ENCODE results near the gene GNAT2. TPM values are rescaled to one million over a fixed set of nuclear protein-coding genes. Genes with fewer than 3 reads are reported as not detected.
"Not testable (repeated sequence)": the region's sequence is repeated elsewhere in the genome, so short reads cannot be mapped to it uniquely, and the experiment has no call there.

GNAT2 gene
- total and polyA plus RNA-seq, 7 donors, result 0.10 TPM; not detected in 6

DNA sequence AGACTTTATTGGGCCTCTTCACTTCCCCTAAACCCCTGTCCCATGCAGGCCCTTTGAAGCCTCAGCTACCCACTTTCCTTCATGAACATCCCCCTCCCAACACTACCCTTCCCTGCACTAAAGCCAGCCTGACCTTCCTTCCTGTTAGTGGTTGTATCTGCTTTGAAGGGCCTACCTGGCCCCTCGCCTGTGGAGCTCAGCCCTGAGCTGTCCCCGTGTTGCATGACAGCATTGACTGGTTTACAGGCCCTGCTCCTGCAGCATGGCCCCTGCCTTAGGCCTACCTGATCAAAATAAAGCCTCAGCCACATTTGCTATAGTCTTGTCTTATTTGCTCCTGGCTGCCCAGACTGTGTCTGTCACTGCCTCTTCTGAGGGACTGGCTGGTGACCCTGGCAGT is 42.0 kb upstream of the GNAT2 start:
- TF ChIP-seq EP300 (IDR thresholded peaks at IDR 0.05) (no peak), POLR2AphosphoS5 (IDR thresholded peaks at IDR 0.05) (no peak), POLR2A (IDR thresholded peaks at IDR 0.05) (no peak)
- TF ChIP-seq, protein P1, sequence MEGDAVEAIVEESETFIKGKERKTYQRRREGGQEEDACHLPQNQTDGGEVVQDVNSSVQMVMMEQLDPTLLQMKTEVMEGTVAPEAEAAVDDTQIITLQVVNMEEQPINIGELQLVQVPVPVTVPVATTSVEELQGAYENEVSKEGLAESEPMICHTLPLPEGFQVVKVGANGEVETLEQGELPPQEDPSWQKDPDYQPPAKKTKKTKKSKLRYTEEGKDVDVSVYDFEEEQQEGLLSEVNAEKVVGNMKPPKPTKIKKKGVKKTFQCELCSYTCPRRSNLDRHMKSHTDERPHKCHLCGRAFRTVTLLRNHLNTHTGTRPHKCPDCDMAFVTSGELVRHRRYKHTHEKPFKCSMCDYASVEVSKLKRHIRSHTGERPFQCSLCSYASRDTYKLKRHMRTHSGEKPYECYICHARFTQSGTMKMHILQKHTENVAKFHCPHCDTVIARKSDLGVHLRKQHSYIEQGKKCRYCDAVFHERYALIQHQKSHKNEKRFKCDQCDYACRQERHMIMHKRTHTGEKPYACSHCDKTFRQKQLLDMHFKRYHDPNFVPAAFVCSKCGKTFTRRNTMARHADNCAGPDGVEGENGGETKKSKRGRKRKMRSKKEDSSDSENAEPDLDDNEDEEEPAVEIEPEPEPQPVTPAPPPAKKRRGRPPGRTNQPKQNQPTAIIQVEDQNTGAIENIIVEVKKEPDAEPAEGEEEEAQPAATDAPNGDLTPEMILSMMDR (IDR thresholded peaks at IDR 0.05), result no peak
- WGBS, 2 donors, result 70 to 79% methylated on average over 2 of the region's 2 CpGs
- no peak overlapping the region for H3K4me3 ChIP-seq

DNA sequence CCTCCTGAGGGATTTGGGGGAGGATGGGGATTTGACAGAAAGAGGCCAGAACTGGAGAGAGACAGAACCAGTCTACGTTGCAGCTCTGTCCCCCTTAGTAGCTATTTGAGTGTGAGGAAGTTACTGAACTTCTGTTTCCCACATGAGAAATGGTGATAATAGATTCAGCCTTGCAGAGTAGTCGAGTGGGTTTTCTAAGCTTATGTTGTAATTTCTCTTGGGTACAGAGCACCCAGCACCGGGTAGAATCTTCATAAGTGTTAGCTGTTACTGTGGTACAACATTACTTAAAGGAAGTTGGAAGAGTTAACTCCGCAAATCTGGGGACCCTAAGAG is 41.2 kb upstream of the GNAT2 start:
- H3K4me3 ChIP-seq; H3K27me3 ChIP-seq; DNase-seq; H3K9me3 ChIP-seq; intact Hi-C loops (cut with DNase I); H3K27ac ChIP-seq: not testable (repeated sequence)
- peaks cover 0 to 18% (median 7%) of the 10 kb centered on the region in 4 donors for H3K4me1 ChIP-seq
- H3K36me3 ChIP-seq, result peaks cover 0 to 49% (median 6%) of the 10 kb centered on the region in 4 donors
- WGBS, 2 donors, result 86% methylated on average over 3 of the region's 4 CpGs

More for the DNA sequence above, 42.0 kb upstream of the GNAT2 start:
- no peaks in the 10 kb centered on the region for H3K9me3 ChIP-seq
- peaks cover 0 to 51% (median 6%) of the 10 kb centered on the region in 4 donors for H3K36me3 ChIP-seq
- DNase-seq, result no peak
- intact Hi-C loops (cut with DNase I), result no loop called here
- H3K4me1 ChIP-seq, result peaks cover 0 to 16% (median 7%) of the 10 kb centered on the region in 4 donors
- H3K27ac ChIP-seq, result no peak overlapping the region
- no peaks in the 10 kb centered on the region for H3K27me3 ChIP-seq

DNA sequence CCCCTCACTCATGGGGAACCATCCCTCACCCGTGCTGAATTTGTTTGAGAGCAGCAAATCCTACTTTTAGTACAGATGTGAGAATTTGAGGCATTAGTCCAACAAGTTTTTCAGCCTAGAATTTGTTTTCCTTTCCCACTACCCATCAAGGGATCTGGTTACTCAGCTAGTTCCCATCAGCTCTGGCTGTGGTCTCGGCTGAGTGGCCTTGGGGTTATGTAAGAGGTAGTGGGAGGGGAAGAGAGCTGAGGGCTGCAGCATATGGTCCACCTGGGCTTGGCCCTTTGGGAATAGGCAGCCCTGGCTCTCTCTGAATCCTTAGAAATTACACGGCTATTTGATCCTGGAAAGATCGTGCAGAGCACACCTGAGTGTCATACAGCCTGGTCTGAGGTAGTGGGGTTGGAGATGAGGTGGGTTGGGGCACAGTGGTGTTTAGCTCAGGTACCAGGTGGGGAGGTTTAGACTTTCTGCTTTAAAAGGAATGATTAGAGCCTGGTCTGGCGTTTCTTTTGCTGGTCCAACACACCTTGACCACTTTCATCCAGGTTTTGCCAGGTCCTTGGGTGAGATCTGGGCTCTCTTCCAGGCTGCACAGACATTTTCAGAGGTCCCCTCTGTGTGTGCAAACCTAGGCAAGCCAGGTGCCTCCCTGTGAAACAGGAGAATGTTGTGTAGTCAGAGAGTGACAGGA is 40.7 kb upstream of the GNAT2 start:
- H3K4me1 ChIP-seq, result peaks cover 0 to 23% (median 10%) of the 10 kb centered on the region in 4 donors
- no peaks in the 10 kb centered on the region for H3K27me3 ChIP-seq
- no peak for TF ChIP-seq POLR2AphosphoS5 (IDR thresholded peaks at IDR 0.05)
- intact Hi-C loops (cut with DNase I), result no loop called here
- peaks cover 0 to 44% (median 6%) of the 10 kb centered on the region in 4 donors for H3K36me3 ChIP-seq
- H3K27ac ChIP-seq, result no peak overlapping the region
- DNase-seq, result no peak
- no peak overlapping the region for H3K4me3 ChIP-seq
- 82 to 85% methylated on average over 5 of the region's 5 CpGs for WGBS, 2 donors
- H3K9me3 ChIP-seq, result no peaks in the 10 kb centered on the region

DNA sequence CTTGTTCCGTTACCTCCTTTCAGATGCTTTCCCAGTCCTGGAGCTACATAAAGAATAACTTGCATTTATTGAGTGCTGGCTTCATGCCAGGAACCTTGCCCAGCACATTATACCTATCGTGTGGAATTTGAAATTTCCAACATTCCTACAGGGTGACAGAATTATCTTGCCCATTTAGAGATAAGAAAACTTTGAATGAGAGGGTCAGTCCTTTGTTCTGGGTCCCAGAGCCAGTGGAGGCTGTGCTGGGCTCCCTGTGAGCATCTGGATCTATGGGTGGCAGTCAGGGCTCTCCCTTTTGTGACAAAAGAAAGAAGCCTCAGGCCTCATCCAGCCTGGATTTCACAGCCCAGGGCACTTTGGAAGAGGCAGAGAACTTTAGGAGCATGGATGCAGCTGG is 39.7 kb upstream of the GNAT2 start:
- intact Hi-C loops (cut with DNase I), result no loop called here
- peaks cover 0 to 44% (median 6%) of the 10 kb centered on the region in 4 donors for H3K36me3 ChIP-seq

DNA sequence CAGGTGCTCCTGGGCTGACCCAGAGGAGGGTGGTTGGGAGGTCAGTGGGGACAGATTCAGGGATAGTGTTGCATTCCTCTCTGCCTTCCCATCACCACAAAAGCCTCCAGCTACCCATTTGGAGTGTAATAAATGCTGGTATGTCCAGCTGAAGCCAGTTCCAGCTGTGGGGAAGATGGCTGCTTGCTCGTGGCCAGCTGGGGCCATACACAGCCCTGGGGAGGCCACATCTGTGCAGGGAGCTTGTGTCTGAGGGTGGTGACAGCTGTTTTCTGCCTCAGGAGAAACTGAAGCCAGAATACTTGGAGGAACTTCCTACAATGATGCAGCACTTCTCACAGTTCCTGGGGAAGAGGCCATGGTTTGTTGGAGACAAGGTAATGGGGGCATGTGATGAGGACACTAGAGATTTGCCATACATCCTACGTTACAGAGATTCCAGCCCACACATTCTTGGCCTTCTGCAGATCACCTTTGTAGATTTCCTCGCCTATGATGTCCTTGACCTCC is 39.2 kb upstream of the GNAT2 start:
- Histone ChIP-seq H3K4me3 (no peak overlapping the region), H3K36me3 (peaks cover 0 to 44% (median 6%) of the 10 kb centered on the region in 4 donors), H3K27ac (no peak overlapping the region), H3K4me1 (peaks cover 0 to 27% (median 19%) of the 10 kb centered on the region in 4 donors), H3K9me3 (no peaks in the 10 kb centered on the region), H3K27me3 (no peaks in the 10 kb centered on the region)
- DNase-seq, result no peak
- intact Hi-C loops (cut with DNase I), result no loop called here
- TF ChIP-seq, protein P1 (IDR thresholded peaks at IDR 0.05), result no peak
- TF ChIP-seq POLR2AphosphoS5 (IDR thresholded peaks at IDR 0.05) (no peak), POLR2A (IDR thresholded peaks at IDR 0.05) (no peak), EP300 (IDR thresholded peaks at IDR 0.05) (no peak)
- 47 to 53% methylated on average over 3 of the region's 3 CpGs for whole genome bisulfite sequencing, 2 donors

More for the DNA sequence above, 39.7 kb upstream of the GNAT2 start:
- Histone ChIP-seq H3K9me3 (no peaks in the 10 kb centered on the region), H3K27ac (no peak overlapping the region), H3K27me3 (no peaks in the 10 kb centered on the region), H3K4me1 (peaks cover 0 to 32% (median 19%) of the 10 kb centered on the region in 4 donors), H3K4me3 (no peak overlapping the region)
- WGBS, 2 donors, result 36 to 64% methylated on average over 2 of the region's 2 CpGs
- TF ChIP-seq, protein P1 (IDR thresholded peaks at IDR 0.05), result no peak
- no peak for TF ChIP-seq POLR2A (IDR thresholded peaks at IDR 0.05)
- no peak for TF ChIP-seq EP300 (IDR thresholded peaks at IDR 0.05)
- TF ChIP-seq POLR2AphosphoS5 (IDR thresholded peaks at IDR 0.05), result no peak
- no peak for DNase-seq
